Transverse colon (tissue), 4 donors: Measurements from ENCODE around the gene CACNA1B.

Source experiments
- CTCF ChIP-seq, 5 experiments: fragments of 200-600 bp in 3 of 5; fragments of 450-650 bp in 2 of 5; sonication (generic) in 3 of 5; IDR thresholded peaks; 1 replicate in 2 of 5; 2 replicates in 3 of 5; pipeline ENCODE4 v1.5.1; 2016 to 2017; ENCODE audit warnings: antibody characterized with exemption in 5 of 5, inconsistent platforms in 3 of 5, mild to moderate bottlenecking in 2 of 5, moderate library complexity in 1 of 5
- EP300 ChIP-seq: sonication (generic); formaldehyde crosslinking; IDR thresholded peaks from one replicate; pipeline ENCODE4 v1.6.1; 2017; ENCODE audit warnings: antibody characterized with exemption, low read depth
- POLR2A ChIP-seq: fragments of 450-650 bp; IDR thresholded peaks from one replicate; pipeline ENCODE4 v1.6.1; 2016; ENCODE audit warnings: antibody characterized with exemption, mild to moderate bottlenecking, moderate library complexity
- POLR2AphosphoS5 ChIP-seq, 3 donors: sonication (generic); formaldehyde crosslinking; IDR thresholded peaks; one replicate each; pipeline ENCODE4 v1.6.1; 2016; ENCODE audit warnings: antibody characterized with exemption in 3 of 3

DNA sequence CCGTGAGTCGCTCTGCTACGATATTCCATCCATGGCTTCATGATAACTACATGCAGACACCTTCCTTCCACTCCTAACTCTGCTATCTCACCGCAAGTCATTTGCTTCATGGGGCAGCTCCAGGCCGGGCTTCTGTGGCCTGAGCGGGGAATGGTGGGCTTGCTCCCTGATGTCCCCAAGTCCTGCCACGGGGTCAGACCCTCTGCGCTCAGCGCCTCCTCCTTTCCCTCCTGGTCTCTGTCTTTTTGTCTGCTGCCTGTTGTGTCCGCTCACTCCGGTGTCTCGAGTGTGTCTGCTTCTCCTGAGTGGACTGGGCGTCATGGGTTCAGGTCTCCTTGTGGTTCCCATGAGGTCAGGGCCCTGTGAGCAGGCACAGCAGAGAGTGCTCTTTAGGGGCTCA, 139.6 kb downstream of the CACNA1B start:
- TF ChIP-seq CTCF (IDR thresholded peaks at IDR 0.05) (no peak), POLR2AphosphoS5 (IDR thresholded peaks at IDR 0.05) (no peak), POLR2A (no peak), EP300 (no peak)
